Ectodermal cell (in vitro differentiated cells): ENCODE results near the gene PXDN.
"Not testable (repeated sequence)": the region's sequence is repeated elsewhere in the genome, so short reads cannot be mapped to it uniquely, and the experiment has no call there.

ENCODE experiments used
- H3K27ac ChIP-seq: 2 replicates; pipeline ENCODE4 v1.7.0; 2013; ENCODE audit warnings: mild to moderate bottlenecking, low read depth, low read length; ENCODE audit not compliant: insufficient read depth, poor library complexity, severe bottlenecking
- H3K27me3 ChIP-seq: 2 replicates; pipeline ENCODE4 v1.7.0; 2013; ENCODE audit warnings: mild to moderate bottlenecking, low read length; ENCODE audit not compliant: insufficient read depth, control insufficient read depth, poor library complexity, severe bottlenecking
- H3K36me3 ChIP-seq: one replicate; pipeline ENCODE4 v1.7.0; 2013; ENCODE audit warnings: low read length; ENCODE audit not compliant: control insufficient read depth, insufficient read depth
- H3K4me1 ChIP-seq: one replicate; pipeline ENCODE4 v1.7.0; 2013; ENCODE audit warnings: low read length; ENCODE audit not compliant: control insufficient read depth, insufficient read depth
- H3K4me3 ChIP-seq: 2 replicates; pipeline ENCODE4 v1.7.0; 2013; ENCODE audit warnings: low read depth, low read length, control low read depth; ENCODE audit not compliant: insufficient read depth
- H3K9me3 ChIP-seq: 2 replicates; pipeline ENCODE4 v1.7.0; 2013; ENCODE audit warnings: mild to moderate bottlenecking, low read length, moderate library complexity; ENCODE audit not compliant: control insufficient read depth
- WGBS, 2 experiments: methylation state at CpG; one replicate each; pipeline ENCODE4 v1.1.7; 2013; ENCODE audit warnings: missing lambda C conversion rate in 2 of 2; 5-methylcytosine and 5-hydroxymethylcytosine counted together

Gene PXDN

GRCh38 chr2:1722692-1723091 is 21.6 kb downstream of the PXDN start:
- H3K36me3 ChIP-seq, result no peaks in the 10 kb centered on the region
- no peaks in the 10 kb centered on the region for H3K4me1 ChIP-seq
- H3K9me3 ChIP-seq, result no peaks in the 10 kb centered on the region
- WGBS, 2 experiments, result 91 to 95% methylated on average over 3 of the region's 3 CpGs
- peaks cover 9% of the 10 kb centered on the region for H3K27me3 ChIP-seq
- H3K27ac ChIP-seq, result no peak overlapping the region
- no peak overlapping the region for H3K4me3 ChIP-seq

GRCh38 chr2:1721706-1722646 is 22.3 kb downstream of the PXDN start:
- H3K4me1 ChIP-seq, result no peaks in the 10 kb centered on the region
- peaks cover 1% of the 10 kb centered on the region for H3K27me3 ChIP-seq
- H3K4me3 ChIP-seq, result no peak overlapping the region
- 94% methylated on average over 13 to 16 of the region's 16 CpGs for WGBS, 2 experiments
- no peaks in the 10 kb centered on the region for H3K36me3 ChIP-seq
- no peaks in the 10 kb centered on the region for H3K9me3 ChIP-seq
- H3K27ac ChIP-seq, result no peak overlapping the region

- H3K27me3 ChIP-seq, result peaks cover 9% of the 10 kb centered on the region
- WGBS, 2 experiments, result 94 to 95% methylated on average over 23 of the region's 23 CpGs
- H3K4me3 ChIP-seq, result no peak overlapping the region
- no peaks in the 10 kb centered on the region for H3K9me3 ChIP-seq
- H3K27ac ChIP-seq, result no peak overlapping the region
- peaks cover under 1% of the 10 kb centered on the region for H3K4me1 ChIP-seq
- no peaks in the 10 kb centered on the region for H3K36me3 ChIP-seq
These were observed 25.7 kb downstream of the PXDN start for GRCh38 chr2:1718339-1719220.

GRCh38 chr2:1717113-1717512 is 27.2 kb downstream of the PXDN start:
- Histone ChIP-seq H3K4me3 (no peak overlapping the region), H3K27ac (no peak overlapping the region), H3K9me3 (no peaks in the 10 kb centered on the region), H3K4me1 (peaks cover 10% of the 10 kb centered on the region), H3K27me3 (peaks cover 13% of the 10 kb centered on the region), H3K36me3 (no peaks in the 10 kb centered on the region)
- WGBS, 2 experiments, result 68% methylated on average over 9 of the region's 9 CpGs

GRCh38 chr2:1716441-1716840 is 27.9 kb downstream of the PXDN start:
- Histone ChIP-seq H3K4me3 (no peak overlapping the region), H3K36me3 (no peaks in the 10 kb centered on the region), H3K27ac (no peak overlapping the region), H3K27me3 (peaks cover 20% of the 10 kb centered on the region), H3K9me3 (no peaks in the 10 kb centered on the region), H3K4me1 (peaks cover 10% of the 10 kb centered on the region)
- 95 to 97% methylated on average over 9 of the region's 9 CpGs for WGBS, 2 experiments

GRCh38 chr2:1716014-1716305 is 28.4 kb downstream of the PXDN start:
- Histone ChIP-seq H3K27me3 (peaks cover 21% of the 10 kb centered on the region), H3K4me1 (peaks cover 10% of the 10 kb centered on the region)
- not testable (repeated sequence) for H3K36me3 ChIP-seq, H3K27ac ChIP-seq, H3K4me3 ChIP-seq, H3K9me3 ChIP-seq
- WGBS, 2 experiments, result 92 to 93% methylated on average over 2 of the region's 2 CpGs

GRCh38 chr2:1715184-1716013 is 28.9 kb downstream of the PXDN start:
- H3K27ac ChIP-seq, result no peak overlapping the region
- H3K4me1 ChIP-seq, result peaks cover 10% of the 10 kb centered on the region
- H3K27me3 ChIP-seq, result peaks cover 25% of the 10 kb centered on the region
- H3K9me3 ChIP-seq, result no peaks in the 10 kb centered on the region
- 93 to 94% methylated on average over 22 of the region's 22 CpGs for WGBS, 2 experiments
- H3K36me3 ChIP-seq, result no peaks in the 10 kb centered on the region
- no peak overlapping the region for H3K4me3 ChIP-seq

- peaks cover 34% of the 10 kb centered on the region for H3K27me3 ChIP-seq
- H3K4me1 ChIP-seq, result peaks cover 10% of the 10 kb centered on the region
- H3K36me3 ChIP-seq, result no peaks in the 10 kb centered on the region
- 90 to 93% methylated on average over 17 of the region's 17 CpGs for WGBS, 2 experiments
- H3K4me3 ChIP-seq, result no peak overlapping the region
- H3K9me3 ChIP-seq, result no peaks in the 10 kb centered on the region
- H3K27ac ChIP-seq, result no peak overlapping the region
These were observed 29.8 kb downstream of the PXDN start for GRCh38 chr2:1714291-1715064.

- Histone ChIP-seq H3K27ac (no peak overlapping the region), H3K4me1 (peaks cover 10% of the 10 kb centered on the region), H3K9me3 (no peaks in the 10 kb centered on the region), H3K27me3 (peaks cover 41% of the 10 kb centered on the region), H3K4me3 (no peak overlapping the region), H3K36me3 (no peaks in the 10 kb centered on the region)
- 95 to 96% methylated on average over 10 of the region's 10 CpGs for WGBS, 2 experiments
These were observed 30.5 kb downstream of the PXDN start for GRCh38 chr2:1713839-1714236.
